22Rv1 (cell line): ENCODE data around the gene ATG9B.

Experiments
- ZFX ChIP-seq: fragments of 450-650 bp; IDR thresholded peaks from 2 replicates; pipeline ENCODE4 v1.6.1; 2017; ENCODE audit warnings: antibody characterized with exemption, borderline replicate concordance
- TF ChIP-seq, protein P1 (sequence below): fragments of 450-650 bp; IDR thresholded peaks from 2 replicates; pipeline ENCODE4 v1.5.1; 2017; ENCODE audit warnings: mild to moderate bottlenecking

- TF ChIP-seq, protein P1, sequence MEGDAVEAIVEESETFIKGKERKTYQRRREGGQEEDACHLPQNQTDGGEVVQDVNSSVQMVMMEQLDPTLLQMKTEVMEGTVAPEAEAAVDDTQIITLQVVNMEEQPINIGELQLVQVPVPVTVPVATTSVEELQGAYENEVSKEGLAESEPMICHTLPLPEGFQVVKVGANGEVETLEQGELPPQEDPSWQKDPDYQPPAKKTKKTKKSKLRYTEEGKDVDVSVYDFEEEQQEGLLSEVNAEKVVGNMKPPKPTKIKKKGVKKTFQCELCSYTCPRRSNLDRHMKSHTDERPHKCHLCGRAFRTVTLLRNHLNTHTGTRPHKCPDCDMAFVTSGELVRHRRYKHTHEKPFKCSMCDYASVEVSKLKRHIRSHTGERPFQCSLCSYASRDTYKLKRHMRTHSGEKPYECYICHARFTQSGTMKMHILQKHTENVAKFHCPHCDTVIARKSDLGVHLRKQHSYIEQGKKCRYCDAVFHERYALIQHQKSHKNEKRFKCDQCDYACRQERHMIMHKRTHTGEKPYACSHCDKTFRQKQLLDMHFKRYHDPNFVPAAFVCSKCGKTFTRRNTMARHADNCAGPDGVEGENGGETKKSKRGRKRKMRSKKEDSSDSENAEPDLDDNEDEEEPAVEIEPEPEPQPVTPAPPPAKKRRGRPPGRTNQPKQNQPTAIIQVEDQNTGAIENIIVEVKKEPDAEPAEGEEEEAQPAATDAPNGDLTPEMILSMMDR, result no peak
- no peak for TF ChIP-seq ZFX
Measured at GRCh38 chr7:151064454-151064853, 40.2 kb upstream of the ATG9B start.
